Upper lobe of right lung (tissue), 1 donor: ENCODE results near the gene SCN8A. TPM values are rescaled to one million over a fixed set of nuclear protein-coding genes. Genes with fewer than 3 reads are reported as not detected.

Source experiments
- ATAC-seq: fragments of 200-7000 bp; cut with Tn5 transposase; one replicate; pipeline ENCODE4 v1.9.1; 2020; ENCODE audit warnings: mild to moderate bottlenecking, moderate library complexity
- DNase-seq: peaks from one replicate; pipeline ENCODE4 v3.0.0-alpha.2; 2020
- H3K27ac ChIP-seq: fragments of 200-600 bp; one replicate; pipeline ENCODE4 v1.8.0; 2022
- H3K27me3 ChIP-seq: fragments of 200-600 bp; one replicate; pipeline ENCODE4 v1.8.0; 2022; ENCODE audit warnings: mild to moderate bottlenecking
- H3K36me3 ChIP-seq: fragments of 200-600 bp; one replicate; pipeline ENCODE4 v1.8.0; 2022
- H3K4me1 ChIP-seq: fragments of 200-600 bp; one replicate; pipeline ENCODE4 v1.8.0; 2022
- H3K4me3 ChIP-seq: fragments of 200-600 bp; one replicate; pipeline ENCODE4 v1.8.0; 2022; ENCODE audit warnings: mild to moderate bottlenecking
- H3K9me3 ChIP-seq: fragments of 200-600 bp; one replicate; pipeline ENCODE4 v1.8.0; 2022
- CTCF ChIP-seq: fragments of 200-600 bp; IDR thresholded peaks from one replicate; pipeline ENCODE4 v1.8.0; 2022; ENCODE audit warnings: antibody characterized with exemption
- intact Hi-C: fragments of 100-400 bp; cut with DNase I; formaldehyde crosslinking; loops from one replicate; pipeline ENCODE4 v1.11.0; 2022
- total RNA-seq: library from RNA; stranded (reverse); fragmentation: NEBNext Ultra II Directional; extraction: Animal tissue kit (Norgen Biotek cat#: 25700); gene quantifications from one replicate; pipeline ENCODE4 v1.2.1, GENCODE V29; 2021
- donor health status: DM: no; HTN: yes; CAD: no; lungs with severe emphysema.

Gene SCN8A
- total RNA-seq, 1 donor from 2014 or later = 1.1 TPM

GRCh38 chr12:51755251-51755650, 164.2 kb downstream of the SCN8A start:
- Histone ChIP-seq H3K27ac (no peak overlapping the region), H3K27me3 (no peaks in the 10 kb centered on the region), H3K4me3 (no peak overlapping the region), H3K36me3 (no peaks in the 10 kb centered on the region), H3K4me1 (no peaks in the 10 kb centered on the region), H3K9me3 (no peaks in the 10 kb centered on the region)
- TF ChIP-seq CTCF = no peak
- no peak for DNase-seq
- no peak for ATAC-seq
- intact Hi-C loops = no loop called here

GRCh38 chr12:51759175-51759574, 168.1 kb downstream of the SCN8A start:
- no peak overlapping the region for H3K27ac ChIP-seq
- H3K36me3 ChIP-seq = no peaks in the 10 kb centered on the region
- no peaks in the 10 kb centered on the region for H3K27me3 ChIP-seq
- no peak for ATAC-seq
- H3K4me3 ChIP-seq = no peak overlapping the region
- intact Hi-C loops = no loop called here
- no peaks in the 10 kb centered on the region for H3K9me3 ChIP-seq
- no peaks in the 10 kb centered on the region for H3K4me1 ChIP-seq
- no peak for DNase-seq
- no peak for TF ChIP-seq CTCF

- H3K27ac ChIP-seq = no peak overlapping the region
- no peak overlapping the region for H3K4me3 ChIP-seq
- H3K9me3 ChIP-seq = no peaks in the 10 kb centered on the region
- intact Hi-C loops = no loop called here
- no peak for TF ChIP-seq CTCF
- no peak for DNase-seq
- H3K4me1 ChIP-seq = no peaks in the 10 kb centered on the region
- ATAC-seq = no peak
- no peaks in the 10 kb centered on the region for H3K27me3 ChIP-seq
- H3K36me3 ChIP-seq = no peaks in the 10 kb centered on the region
These were observed 168.7 kb downstream of the SCN8A start for GRCh38 chr12:51759695-51760094.

GRCh38 chr12:51760231-51760630, 169.2 kb downstream of the SCN8A start:
- intact Hi-C loops = no loop called here
- DNase-seq (no peak), ATAC-seq (no peak)
- Histone ChIP-seq H3K4me3 (no peak overlapping the region), H3K4me1 (no peaks in the 10 kb centered on the region), H3K9me3 (no peaks in the 10 kb centered on the region), H3K27ac (no peak overlapping the region), H3K27me3 (no peaks in the 10 kb centered on the region), H3K36me3 (no peaks in the 10 kb centered on the region)
- no peak for TF ChIP-seq CTCF

- intact Hi-C loops = no loop called here
- no peaks in the 10 kb centered on the region for H3K36me3 ChIP-seq
- ATAC-seq (no peak), DNase-seq (no peak)
- no peaks in the 10 kb centered on the region for H3K4me1 ChIP-seq
- no peaks in the 10 kb centered on the region for H3K27me3 ChIP-seq
- no peak for TF ChIP-seq CTCF
- no peak overlapping the region for H3K27ac ChIP-seq
- H3K4me3 ChIP-seq = no peak overlapping the region
- no peaks in the 10 kb centered on the region for H3K9me3 ChIP-seq
These were observed 172.7 kb downstream of the SCN8A start for GRCh38 chr12:51763743-51764142.

- Histone ChIP-seq H3K27me3 (no peaks in the 10 kb centered on the region), H3K9me3 (no peaks in the 10 kb centered on the region), H3K4me3 (no peak overlapping the region), H3K4me1 (no peaks in the 10 kb centered on the region), H3K36me3 (no peaks in the 10 kb centered on the region), H3K27ac (no peak overlapping the region)
- no peak for DNase-seq
- intact Hi-C loops = no loop called here
- ATAC-seq = no peak
- TF ChIP-seq CTCF = no peak
These were observed 175.1 kb downstream of the SCN8A start for GRCh38 chr12:51766067-51766676.
